GM19467 (cell line): ENCODE results near the gene PRMT7.

Source experiments
- ATAC-seq: cut with Tn5 transposase; IDR thresholded peaks from one replicate; pipeline ENCODE4 v1.9.1; 2021; ENCODE audit warnings: mild to moderate bottlenecking, moderate library complexity; ENCODE audit not compliant: unreplicated experiment

PRMT7 gene

GRCh38 chr16:68362262-68362913 is 51.6 kb downstream of the PRMT7 start:
- ATAC-seq, result no peak

DNA sequence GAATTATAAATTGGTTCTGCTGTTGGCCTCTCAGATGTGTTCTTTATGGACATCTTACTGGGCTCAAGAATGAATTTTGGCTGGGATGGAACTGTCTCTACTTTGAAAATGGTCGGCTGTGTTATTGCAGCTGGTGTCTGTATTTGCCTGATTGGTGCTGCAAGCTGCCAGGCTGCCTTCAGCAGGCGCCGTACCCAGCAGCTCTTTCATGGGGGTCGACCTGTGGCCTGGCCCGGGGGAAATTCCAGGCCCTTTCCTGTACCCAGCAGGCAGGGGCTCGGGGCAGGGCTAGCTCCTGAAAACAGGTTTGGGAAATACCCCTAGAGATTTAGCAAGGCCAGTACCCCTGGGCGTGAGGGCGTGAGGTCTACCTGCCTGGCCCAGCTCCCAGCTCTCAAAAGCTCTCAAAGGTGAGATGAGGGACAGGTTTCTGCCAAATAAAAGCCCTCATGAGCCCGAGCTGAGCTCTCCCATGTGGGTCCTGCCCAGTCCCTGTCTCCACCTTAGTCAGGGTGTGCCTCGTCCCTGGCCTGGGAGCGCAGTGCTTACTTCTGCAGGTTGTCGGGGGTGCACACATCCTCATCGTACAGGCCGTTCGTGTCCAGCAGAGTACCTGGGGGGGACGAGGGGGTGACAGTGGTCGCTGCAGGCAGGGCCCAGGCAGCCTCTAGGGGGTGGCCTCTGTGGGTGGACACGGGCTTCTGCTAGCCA is 52.3 kb downstream of the PRMT7 start:
- no peak for ATAC-seq

DNA sequence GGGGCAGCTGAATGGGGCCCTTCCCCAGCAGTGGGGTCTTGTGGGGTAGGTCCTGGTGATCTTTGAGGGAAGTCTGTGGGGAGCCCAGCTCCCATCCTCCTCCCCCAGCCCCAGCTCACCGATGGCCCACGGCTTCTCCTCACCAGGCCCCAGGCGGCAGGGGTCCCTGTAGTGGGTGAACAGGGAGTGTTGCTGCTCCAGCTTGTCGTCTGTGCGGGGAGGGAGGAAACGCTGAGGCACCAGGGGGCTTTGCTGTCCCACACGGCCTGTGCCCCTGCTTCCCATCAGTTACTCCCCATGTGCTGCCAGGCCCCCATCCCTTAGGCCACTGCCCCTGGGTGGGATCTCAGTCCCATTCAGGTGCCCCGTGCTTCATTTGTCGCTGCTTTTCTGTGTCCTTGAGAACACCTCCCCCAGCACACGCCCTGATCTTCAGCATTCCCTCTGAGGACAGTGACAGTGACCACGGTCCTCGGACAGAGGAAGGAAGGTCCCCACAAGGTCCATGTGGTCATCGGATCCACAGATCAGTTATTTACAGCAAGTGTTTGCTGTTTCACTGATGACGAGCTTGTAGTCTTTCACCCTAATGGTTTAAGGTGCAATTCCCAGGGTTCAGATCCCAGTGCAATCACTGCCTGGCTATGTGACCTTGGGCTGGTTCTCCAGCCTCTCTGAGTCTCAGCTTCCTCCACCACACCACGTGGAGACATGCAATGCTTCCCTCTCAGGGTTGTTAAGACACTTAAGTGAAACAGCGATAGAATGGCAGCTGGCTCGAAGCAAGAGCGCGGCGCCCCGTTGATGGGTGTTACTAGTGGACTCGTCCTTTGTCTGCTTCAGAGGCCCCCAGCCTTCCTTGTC is 53.1 kb downstream of the PRMT7 start:
- ATAC-seq, result no peak

DNA sequence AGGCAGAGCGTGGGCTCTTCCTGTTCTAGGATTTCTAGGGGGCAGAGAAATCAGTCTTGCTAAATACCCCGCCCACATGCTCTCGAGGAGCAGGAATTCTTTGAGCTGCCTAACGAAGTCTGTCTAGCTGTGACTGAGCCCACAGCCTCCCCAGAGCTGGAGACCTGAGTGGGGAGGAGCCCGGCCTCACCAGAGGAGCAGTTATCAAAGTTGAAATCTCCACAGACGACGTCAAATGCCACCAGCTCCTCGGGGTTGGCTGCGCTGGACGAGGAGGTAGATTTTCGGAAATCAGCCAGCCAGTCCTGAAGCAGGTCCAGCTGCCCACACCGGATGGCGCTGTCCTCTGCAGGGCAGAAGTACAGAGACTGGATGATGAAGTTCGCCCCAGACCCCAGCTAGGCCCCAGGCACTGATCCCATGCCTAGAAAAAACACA is 53.8 kb downstream of the PRMT7 start:
- ATAC-seq, result no peak

DNA sequence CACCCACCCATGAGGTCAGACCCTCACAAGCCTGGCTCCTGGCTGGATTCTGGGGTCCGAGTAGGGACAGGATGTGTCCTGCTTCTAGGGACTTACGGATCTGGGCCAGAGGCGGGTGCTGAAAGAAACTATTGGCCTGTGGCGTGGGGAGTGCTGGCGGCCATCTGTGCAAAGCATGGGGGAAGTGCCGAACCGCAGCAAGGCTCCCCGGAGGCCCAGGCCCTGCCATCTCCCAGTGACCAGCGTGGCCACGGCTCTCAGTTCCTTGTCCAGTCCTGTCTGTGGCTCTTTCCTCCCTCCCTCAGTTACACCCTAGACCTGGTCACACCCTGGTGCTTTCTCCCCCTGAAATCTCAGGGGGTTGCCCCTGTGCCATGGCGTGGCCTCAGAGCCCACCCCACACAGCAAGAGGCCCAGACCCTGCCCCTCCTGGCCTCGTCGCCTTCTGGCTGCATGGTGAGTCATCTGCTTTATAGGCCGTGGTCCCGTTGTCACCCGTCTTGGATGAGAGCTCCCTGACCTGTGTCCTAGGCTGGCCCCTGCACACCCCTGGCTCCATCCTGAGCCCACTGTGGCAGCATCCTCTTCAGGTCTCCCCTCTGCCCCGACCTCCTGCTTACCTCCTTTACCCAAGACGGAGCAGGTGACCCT is 54.5 kb downstream of the PRMT7 start:
- no peak for ATAC-seq

- no peak for ATAC-seq
These were observed 55.2 kb downstream of the PRMT7 start for GRCh38 chr16:68366062-68366461.

- no peak for ATAC-seq
These were observed 56.2 kb downstream of the PRMT7 start for GRCh38 chr16:68367030-68367429.

GRCh38 chr16:68367440-68367839 is 56.6 kb downstream of the PRMT7 start:
- ATAC-seq, result no peak

GRCh38 chr16:68367891-68368290 is 57.1 kb downstream of the PRMT7 start:
- ATAC-seq, result no peak

DNA sequence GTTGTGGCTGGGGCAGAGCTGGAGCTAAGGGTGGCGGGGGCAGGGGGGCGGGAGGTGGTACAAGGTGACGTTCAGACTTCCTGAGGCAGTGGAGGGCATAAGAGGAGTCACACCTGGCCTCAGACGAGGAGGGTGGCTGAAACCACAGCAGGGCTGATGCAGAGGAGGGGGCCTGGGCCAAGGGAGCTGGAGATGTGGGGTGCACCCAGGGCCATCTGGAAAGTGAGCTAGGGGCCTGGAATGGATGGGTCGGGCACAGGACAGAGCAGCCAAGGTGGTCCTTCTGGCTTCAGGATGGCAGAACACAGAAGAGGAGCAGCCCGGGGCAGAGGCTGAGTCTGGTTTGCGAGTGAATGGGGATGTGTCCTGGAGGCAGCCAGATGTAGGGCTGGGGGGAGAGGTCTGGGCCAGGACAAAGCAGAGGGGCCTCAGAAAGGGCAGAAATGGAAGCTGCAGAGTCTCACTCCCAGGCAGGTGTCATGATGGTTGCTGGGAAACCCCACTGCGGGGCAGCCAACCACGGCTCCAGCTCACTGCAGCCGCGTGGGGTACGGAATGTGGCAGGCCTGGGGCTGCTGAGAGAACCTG is 57.6 kb downstream of the PRMT7 start:
- ATAC-seq, result no peak

DNA sequence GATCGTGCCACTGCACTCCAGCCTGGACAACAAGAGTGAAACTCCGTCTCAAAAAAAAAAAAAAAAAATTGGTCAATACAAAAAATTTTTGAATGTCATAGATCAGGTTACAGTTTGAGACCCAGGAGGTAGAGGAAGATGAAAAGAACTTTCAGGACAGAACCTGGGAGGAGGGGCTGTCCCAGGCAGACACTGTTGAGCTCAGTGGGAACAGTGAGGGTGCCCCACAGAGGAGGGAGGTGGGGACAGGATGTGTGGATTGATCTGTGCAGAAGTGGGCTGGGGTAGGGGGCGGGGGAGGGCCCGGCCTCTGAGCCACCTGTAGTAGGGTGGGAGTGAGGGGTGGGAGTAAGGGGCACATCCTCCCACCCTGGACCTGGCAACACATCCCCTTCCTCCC is 58.3 kb downstream of the PRMT7 start:
- ATAC-seq, result no peak

DNA sequence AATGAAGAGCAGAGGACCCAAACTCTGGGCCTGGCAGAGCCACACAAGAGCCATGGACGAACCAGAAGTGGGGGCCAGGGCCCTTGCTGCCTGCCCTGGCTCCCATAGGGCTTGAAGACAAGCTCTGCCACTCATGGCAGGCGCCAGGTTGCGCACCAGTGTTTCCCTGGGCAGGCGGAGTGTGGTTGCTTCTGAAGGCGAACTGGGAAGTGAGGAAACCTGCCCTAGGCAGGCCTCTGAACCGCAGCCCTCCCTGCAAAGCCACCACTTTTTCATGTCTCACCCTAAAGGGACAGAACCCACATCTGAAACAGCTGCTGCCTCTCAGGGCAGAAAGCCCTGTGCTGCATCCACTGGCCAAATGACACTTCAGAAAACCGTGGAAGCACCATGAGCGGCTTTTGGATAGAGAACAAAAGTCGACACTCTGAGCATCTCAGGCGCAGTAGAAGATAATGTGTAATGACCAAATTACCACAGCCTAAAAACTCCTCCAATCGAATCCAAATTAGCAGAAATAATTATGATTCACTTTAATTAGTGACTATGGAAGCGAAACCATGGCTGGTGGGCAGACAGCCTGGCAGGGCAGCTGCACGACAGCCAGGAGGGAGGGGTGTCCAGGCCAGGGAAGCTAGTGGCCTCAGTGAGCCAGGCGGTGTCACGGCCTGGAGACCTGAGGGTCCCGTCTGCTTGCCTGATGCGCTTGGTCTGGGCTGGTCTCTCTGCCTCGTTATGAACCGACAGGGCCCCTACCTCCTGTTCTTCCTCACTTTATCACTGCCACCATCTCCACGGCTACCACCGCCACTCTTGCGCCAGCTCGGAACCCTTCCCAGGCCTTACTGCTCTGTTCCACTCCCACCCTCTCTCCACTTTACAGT is 59.1 kb downstream of the PRMT7 start:
- no peak for ATAC-seq

GRCh38 chr16:68370581-68371275 is 59.9 kb downstream of the PRMT7 start:
- ATAC-seq, result no peak

GRCh38 chr16:68371276-68371651 is 60.4 kb downstream of the PRMT7 start:
- no peak for ATAC-seq

DNA sequence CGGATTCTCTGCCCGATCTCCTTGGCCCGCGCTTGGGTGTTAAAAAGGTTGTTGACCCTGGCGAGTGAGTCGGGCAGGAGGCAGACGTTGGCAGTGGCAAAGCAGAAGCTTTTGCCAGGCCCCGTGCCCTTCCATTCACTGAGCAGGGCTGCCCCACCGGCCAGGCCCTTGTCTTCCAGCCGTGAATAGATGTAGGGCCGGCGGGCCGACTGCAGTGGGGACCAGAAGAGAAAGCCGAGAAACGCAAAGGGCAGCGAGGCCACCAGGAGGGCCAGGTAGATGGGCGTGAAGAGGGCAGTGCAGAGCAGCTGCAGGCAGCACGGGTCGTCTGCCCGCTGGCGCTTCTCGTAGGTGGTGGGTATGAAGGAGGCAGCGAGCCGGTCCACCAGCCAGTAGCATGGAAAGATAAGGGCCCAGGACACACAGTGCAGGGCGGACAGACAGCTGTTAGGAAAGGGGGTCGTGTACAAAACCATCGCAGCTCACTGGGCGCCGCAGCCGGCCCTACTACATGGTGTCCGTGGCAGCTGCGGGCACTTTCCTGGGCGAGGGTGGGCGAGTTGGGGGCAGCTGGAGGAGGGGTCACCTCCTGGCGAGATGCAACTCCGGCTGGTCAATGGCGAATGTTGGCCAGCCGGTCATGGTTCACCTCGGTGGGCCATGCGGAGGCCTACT is 61.0 kb downstream of the PRMT7 start:
- ATAC-seq, result no peak

DNA sequence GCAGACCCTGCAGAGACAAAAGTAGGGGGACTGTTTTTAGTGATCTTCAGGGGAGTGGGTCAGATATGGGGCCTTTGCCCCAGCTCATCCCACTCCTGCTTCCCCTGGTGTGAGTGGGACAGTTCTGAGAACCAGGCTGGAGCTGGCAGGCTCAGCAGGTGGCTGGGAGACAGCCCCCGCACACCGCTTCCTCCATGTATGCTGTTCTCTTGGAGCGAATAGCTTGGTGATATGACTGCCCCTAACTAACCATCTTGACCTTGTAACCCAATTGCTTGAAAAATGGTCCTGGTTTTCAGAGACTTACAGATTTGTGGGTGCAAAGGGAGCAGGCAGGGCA is 61.5 kb downstream of the PRMT7 start:
- no peak for ATAC-seq

DNA sequence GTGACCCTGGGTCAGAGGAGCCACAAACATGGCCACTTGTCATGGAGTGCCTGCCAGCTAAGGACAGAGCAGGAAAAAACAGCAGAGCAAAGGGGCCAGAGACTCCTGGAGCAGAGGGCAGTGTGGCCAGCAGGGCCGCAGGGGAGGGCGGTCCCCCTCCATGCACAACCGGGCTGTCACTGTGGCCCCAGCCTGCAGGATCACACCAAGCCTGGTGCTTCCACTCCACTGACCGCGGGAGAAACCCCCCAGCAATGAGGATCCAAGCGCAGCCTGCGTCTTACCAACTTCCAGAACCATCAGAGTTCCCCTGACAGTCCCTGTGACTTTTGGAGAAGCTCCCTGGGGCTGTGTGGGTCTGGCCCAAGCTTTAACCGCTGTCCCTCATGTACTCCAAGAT is 62.0 kb downstream of the PRMT7 start:
- ATAC-seq, result no peak

DNA sequence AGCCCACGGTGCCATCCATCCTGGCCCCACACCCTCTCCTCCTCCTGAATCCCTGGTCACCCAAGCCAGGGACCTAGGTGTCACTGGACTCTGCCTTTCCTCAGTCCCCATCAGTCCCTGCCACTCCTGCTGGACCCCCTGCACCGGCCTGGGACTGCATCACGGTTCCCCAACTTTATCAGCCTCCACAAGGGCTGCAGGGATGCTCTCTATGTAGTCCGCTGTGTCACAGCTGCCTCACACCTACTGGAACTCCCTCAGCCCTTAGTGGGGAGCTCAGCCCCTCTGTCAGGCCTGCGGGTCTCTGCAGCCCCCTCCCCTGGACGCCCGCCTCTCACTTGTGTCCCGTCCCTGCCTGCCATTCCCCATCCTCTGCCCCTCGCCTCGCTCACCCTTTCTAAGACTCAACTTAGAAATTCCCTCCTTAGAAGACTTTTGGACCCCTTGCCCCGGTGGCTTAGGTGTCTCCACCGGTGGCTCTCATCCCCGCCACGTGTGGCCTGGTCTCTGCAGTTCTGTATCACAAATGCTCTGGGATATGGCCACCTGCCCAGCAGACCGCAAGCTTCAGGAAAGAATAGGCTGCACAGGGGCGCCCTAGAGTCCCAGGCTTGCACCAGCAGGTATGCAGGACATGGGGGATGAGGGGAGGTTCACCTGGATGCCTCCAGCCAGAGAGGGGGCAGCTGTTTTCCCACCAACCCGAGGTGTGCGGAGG is 62.9 kb downstream of the PRMT7 start:
- no peak for ATAC-seq
